Hepatocyte (in vitro differentiated cells): ENCODE measurements around the gene SYT1.

Experiments
- EZH2 ChIP-seq: fragments of 200-600 bp; sonication (generic); IDR thresholded peaks from 2 replicates; pipeline ENCODE4 v1.6.1; 2016; ENCODE audit warnings: antibody characterized with exemption, mild to moderate bottlenecking, borderline replicate concordance
- TF ChIP-seq, protein P1 (sequence below): fragments of 200-600 bp; sonication (generic); IDR thresholded peaks from 2 replicates; pipeline ENCODE4 v1.5.1; 2016; ENCODE audit warnings: antibody characterized with exemption, mild to moderate bottlenecking; ENCODE audit not compliant: poor library complexity

DNA sequence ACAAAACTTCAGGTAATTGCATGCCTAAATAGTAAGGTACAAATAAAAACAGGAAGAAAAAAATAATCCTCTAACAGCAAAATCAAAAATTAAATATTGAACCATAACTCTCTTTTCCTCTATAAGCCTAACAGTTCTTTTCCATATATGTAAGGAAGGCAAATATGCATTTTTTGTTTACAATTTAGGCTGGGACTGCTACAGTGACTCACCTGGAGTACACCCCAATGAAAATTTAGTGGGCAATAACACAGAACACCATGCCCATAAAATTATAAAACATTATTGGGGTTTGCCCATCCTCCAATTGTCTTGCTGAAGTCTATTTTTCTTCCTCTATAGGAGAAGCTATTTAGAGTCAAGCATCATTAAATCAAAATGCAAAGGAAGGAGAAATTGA lies 549.2 kb downstream of the SYT1 start:
- TF ChIP-seq, protein P1, sequence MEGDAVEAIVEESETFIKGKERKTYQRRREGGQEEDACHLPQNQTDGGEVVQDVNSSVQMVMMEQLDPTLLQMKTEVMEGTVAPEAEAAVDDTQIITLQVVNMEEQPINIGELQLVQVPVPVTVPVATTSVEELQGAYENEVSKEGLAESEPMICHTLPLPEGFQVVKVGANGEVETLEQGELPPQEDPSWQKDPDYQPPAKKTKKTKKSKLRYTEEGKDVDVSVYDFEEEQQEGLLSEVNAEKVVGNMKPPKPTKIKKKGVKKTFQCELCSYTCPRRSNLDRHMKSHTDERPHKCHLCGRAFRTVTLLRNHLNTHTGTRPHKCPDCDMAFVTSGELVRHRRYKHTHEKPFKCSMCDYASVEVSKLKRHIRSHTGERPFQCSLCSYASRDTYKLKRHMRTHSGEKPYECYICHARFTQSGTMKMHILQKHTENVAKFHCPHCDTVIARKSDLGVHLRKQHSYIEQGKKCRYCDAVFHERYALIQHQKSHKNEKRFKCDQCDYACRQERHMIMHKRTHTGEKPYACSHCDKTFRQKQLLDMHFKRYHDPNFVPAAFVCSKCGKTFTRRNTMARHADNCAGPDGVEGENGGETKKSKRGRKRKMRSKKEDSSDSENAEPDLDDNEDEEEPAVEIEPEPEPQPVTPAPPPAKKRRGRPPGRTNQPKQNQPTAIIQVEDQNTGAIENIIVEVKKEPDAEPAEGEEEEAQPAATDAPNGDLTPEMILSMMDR = no peak
- no peak for TF ChIP-seq EZH2
